NCI-H2081 (cell line): ENCODE data around the gene BRD2.

Experiments used
- DNase-seq, 2 experiments: peaks; one replicate each; lab custom pipeline; 2025; lab: John Stamatoyannopoulos, UW

The BRD2 gene

GRCh38 chr6:32972353-32973143 is 4.2 kb downstream of the BRD2 start:
- no peak for DNase-seq

GRCh38 chr6:32973144-32974015 is 5.0 kb downstream of the BRD2 start:
- DNase-seq, result peak; percentile 52 to 56

- DNase-seq, result peak in 1 of 2 experiments; percentile 5
Measured at GRCh38 chr6:32974016-32974333, 5.6 kb downstream of the BRD2 start.

GRCh38 chr6:32974541-32975308 is 6.3 kb downstream of the BRD2 start:
- DNase-seq, result no peak

- no peak for DNase-seq
Measured at GRCh38 chr6:32975886-32976285, 7.5 kb downstream of the BRD2 start.

GRCh38 chr6:32976334-32977069 is 8.1 kb downstream of the BRD2 start:
- no peak for DNase-seq

- no peak for DNase-seq
Measured at GRCh38 chr6:32977272-32977952, 9.0 kb downstream of the BRD2 start.

GRCh38 chr6:32977953-32978324 is 9.5 kb downstream of the BRD2 start:
- DNase-seq, result no peak

- no peak for DNase-seq
Measured at GRCh38 chr6:32979720-32980487, 11.5 kb downstream of the BRD2 start.

- DNase-seq, result no peak
Measured at GRCh38 chr6:32980488-32981038, 12.2 kb downstream of the BRD2 start.

GRCh38 chr6:32982084-32982701 is 13.8 kb downstream of the BRD2 start:
- DNase-seq, result peak in 1 of 2 experiments; percentile 44

- DNase-seq, result peak in 1 of 2 experiments; percentile 9
Measured at GRCh38 chr6:32982702-32983492, 14.5 kb downstream of the BRD2 start.

GRCh38 chr6:32983493-32983848 is 15.1 kb downstream of the BRD2 start:
- DNase-seq, result no peak

GRCh38 chr6:32983964-32984621 is 15.7 kb downstream of the BRD2 start:
- DNase-seq, result no peak

GRCh38 chr6:32984622-32985389 is 16.4 kb downstream of the BRD2 start:
- DNase-seq, result peak; percentile 93

- no peak for DNase-seq
Measured at GRCh38 chr6:32989368-32989767, 21.0 kb downstream of the BRD2 start.

GRCh38 chr6:32991972-32992371 is 23.6 kb downstream of the BRD2 start:
- no peak for DNase-seq
